ENCODE measurements around the gene GHRL.

Gene GHRL

DNA sequence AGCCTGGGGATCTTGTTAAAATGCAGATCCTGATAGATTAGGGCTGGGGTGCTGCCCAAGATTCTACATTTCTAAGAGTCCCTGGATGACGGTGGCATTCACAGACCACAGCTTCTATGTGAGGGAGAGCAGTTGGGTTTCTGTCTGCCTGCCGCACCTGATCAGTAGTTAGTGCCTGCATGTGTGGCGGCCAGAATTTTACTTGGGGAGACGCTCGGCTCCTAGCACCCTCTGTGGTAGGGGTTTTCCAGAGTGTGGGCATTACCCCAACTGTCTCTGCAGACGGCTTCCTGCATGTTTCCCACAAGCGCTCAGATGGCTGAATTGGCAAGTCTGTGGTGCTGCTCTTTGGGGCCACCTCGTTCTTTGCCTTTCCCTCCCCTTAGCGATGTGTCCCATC lies 8.3 kb downstream of the GHRL start:
- peaks cover 44% of the 10 kb centered on the region for H3K36me3 ChIP-seq (replicated peaks)
- no peak overlapping the region for H3K27ac ChIP-seq
- in situ Hi-C loops (cut with HindIII; ENCODE audit: low pct_ligation_motif_present, low sequenced_read_pairs) = no loop called here
- no peaks in the 10 kb centered on the region for H3K27me3 ChIP-seq (replicated peaks)
- no peak for DNase-seq
- H3K4me3 ChIP-seq (ENCODE audit: low read depth, low read length) = no peak overlapping the region
- TF ChIP-seq, protein P1, sequence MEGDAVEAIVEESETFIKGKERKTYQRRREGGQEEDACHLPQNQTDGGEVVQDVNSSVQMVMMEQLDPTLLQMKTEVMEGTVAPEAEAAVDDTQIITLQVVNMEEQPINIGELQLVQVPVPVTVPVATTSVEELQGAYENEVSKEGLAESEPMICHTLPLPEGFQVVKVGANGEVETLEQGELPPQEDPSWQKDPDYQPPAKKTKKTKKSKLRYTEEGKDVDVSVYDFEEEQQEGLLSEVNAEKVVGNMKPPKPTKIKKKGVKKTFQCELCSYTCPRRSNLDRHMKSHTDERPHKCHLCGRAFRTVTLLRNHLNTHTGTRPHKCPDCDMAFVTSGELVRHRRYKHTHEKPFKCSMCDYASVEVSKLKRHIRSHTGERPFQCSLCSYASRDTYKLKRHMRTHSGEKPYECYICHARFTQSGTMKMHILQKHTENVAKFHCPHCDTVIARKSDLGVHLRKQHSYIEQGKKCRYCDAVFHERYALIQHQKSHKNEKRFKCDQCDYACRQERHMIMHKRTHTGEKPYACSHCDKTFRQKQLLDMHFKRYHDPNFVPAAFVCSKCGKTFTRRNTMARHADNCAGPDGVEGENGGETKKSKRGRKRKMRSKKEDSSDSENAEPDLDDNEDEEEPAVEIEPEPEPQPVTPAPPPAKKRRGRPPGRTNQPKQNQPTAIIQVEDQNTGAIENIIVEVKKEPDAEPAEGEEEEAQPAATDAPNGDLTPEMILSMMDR (IDR thresholded peaks at IDR 0.05; ENCODE audit: low read depth, low read length, missing control alignments) = no peak

DNA sequence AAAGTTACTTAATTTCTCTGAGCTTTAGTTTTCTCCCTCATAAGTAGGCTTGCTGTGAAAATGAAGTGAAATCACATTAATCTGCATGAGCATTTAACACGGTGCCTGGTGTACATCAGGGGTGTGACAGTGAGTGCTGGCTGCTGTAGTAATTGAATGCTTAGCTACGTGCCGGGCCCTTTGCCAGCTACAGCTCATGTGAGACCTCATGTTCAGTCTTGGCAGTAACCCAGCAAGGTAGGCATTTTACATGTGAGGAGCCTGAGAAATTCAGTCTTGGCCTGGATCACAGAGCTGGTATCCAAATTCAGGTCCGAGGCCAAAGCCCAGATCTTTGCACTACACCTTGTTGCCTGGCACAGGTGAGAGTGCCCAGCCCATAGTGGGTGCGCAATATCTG lies 9.1 kb downstream of the GHRL start:
- TF ChIP-seq, protein P1 (IDR thresholded peaks at IDR 0.05; ENCODE audit: low read depth, low read length, missing control alignments) = no peak
- in situ Hi-C loops (cut with HindIII; ENCODE audit: low pct_ligation_motif_present, low sequenced_read_pairs) = no loop called here
- Histone ChIP-seq H3K27me3 (replicated peaks) (no peaks in the 10 kb centered on the region), H3K4me3 (ENCODE audit: low read depth, low read length) (no peak overlapping the region), H3K36me3 (replicated peaks) (peaks cover 42% of the 10 kb centered on the region), H3K27ac (no peak overlapping the region)
- no peak for DNase-seq

DNA sequence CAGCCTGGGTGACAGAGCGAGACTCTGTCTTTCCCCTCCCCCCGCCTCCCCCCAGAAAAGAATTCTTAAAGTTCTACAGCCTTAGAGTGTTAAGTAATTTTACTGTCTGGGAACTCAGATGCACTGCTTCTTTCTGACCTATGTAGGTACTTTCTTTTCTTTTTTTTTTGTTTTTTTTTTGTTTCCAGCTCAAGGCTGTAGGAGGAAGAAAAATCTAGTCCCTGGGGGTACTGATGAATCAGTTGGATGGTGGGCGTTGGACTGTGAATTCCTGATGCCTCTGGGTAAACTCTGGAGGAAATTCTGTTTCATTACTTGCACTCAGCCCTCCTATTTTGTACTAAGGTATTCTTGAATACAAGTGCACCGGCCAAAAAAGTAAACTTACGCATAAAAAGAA lies 10.8 kb downstream of the GHRL start:
- Histone ChIP-seq H3K4me3 (ENCODE audit: low read depth, low read length) (no peak overlapping the region), H3K27ac (no peak overlapping the region), H3K36me3 (replicated peaks) (peaks cover 48% of the 10 kb centered on the region), H3K27me3 (replicated peaks) (no peaks in the 10 kb centered on the region)
- TF ChIP-seq, protein P1 (IDR thresholded peaks at IDR 0.05; ENCODE audit: low read depth, low read length, missing control alignments) = no peak
- in situ Hi-C loops (cut with HindIII; ENCODE audit: low pct_ligation_motif_present, low sequenced_read_pairs) = no loop called here
- DNase-seq = peak; percentile 50

DNA sequence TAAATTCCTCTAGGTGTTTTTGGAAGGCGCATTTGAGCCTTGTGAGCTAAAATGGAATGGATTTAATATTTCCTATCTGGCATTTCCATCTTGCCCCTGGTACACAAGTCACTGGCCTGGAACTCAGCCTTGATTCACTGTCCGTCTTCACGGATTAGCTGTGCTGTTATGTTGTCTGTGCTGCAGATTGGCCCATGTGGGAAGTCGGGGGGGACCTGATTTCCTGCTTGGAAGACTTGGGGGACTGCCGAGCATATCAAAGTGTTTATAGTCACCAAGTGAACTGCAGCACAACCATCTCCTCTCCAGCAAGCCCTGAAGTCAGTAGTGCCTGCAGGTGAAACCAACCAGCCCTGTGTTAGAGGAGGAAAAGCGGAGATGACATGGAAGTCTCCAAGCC lies 12.2 kb downstream of the GHRL start:
- Histone ChIP-seq H3K4me3 (ENCODE audit: low read depth, low read length) (no peak overlapping the region), H3K27me3 (replicated peaks) (no peaks in the 10 kb centered on the region), H3K27ac (no peak overlapping the region), H3K36me3 (replicated peaks) (peaks cover 42% of the 10 kb centered on the region)
- DNase-seq = no peak
- TF ChIP-seq, protein P1 (IDR thresholded peaks at IDR 0.05; ENCODE audit: low read depth, low read length, missing control alignments) = no peak
- in situ Hi-C loops (cut with HindIII; ENCODE audit: low pct_ligation_motif_present, low sequenced_read_pairs) = no loop called here

DNA sequence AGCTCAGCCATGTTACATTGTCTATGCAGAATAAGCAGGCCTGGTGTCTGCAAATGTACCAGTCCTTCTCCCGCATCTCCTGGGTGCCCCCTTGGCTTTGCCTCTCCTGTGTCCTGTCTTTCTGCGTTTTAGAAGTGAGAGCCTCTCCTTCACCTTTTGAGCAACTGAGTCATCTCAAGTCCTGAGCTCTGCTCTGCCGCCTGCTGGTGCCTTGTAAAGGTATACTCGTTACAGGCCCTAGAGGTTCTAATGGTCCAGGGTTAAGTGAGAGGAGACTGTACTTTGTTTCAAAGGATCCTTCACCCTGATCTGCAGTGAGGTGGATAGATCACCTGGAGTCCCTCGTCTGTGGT lies 12.6 kb downstream of the GHRL start:
- peaks cover 40% of the 10 kb centered on the region for H3K36me3 ChIP-seq (replicated peaks)
- no peak overlapping the region for H3K27ac ChIP-seq
- H3K4me3 ChIP-seq (ENCODE audit: low read depth, low read length) = no peak overlapping the region
- H3K27me3 ChIP-seq (replicated peaks) = no peaks in the 10 kb centered on the region
- in situ Hi-C loops (cut with HindIII; ENCODE audit: low pct_ligation_motif_present, low sequenced_read_pairs) = no loop called here
- TF ChIP-seq, protein P1 (IDR thresholded peaks at IDR 0.05; ENCODE audit: low read depth, low read length, missing control alignments) = peak; percentile 45
- no peak for DNase-seq

DNA sequence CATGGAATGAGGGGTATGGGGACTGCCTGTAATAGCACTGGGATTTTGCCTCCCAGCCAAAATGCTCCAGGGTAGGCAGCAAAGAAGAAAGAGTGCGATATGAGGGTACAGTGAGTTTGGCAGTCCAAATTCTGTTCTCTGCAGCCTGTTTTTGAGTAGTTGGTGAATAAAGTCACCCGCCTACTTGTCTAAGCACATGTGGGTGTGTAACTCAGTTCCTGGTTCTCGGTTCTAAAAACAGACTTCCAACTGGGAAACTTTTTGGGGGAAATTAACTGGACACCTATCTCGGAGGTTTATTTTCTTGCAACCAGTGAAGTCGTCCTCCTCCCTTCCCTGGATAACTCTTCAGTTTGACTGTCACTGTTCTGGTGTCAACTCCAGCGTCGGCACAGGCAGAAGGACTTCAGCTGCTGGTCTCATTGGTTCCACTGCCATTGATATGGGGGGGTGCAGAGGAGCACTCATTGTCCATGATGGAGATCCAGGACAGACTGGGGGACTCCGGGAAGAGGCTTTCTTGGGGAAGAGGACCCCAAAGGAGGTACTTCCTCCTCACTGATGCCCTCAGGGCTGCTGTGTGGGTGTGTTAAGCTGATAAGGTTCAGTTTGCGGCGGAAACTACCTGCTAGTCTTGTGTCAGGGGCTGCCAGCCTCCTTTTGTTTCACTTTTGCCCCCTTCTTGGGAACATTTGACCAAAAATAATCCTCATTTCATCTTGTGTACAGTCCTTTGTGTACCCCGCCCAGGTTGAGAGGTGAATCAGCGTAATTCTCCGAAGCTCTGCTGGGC lies 13.2 kb downstream of the GHRL start:
- DNase-seq = no peak
- in situ Hi-C loops (cut with HindIII; ENCODE audit: low pct_ligation_motif_present, low sequenced_read_pairs) = no loop called here
- TF ChIP-seq, protein P1 (IDR thresholded peaks at IDR 0.05; ENCODE audit: low read depth, low read length, missing control alignments) = no peak
- Histone ChIP-seq H3K27ac (no peak overlapping the region), H3K4me3 (ENCODE audit: low read depth, low read length) (no peak overlapping the region), H3K36me3 (replicated peaks) (peaks cover 40% of the 10 kb centered on the region), H3K27me3 (replicated peaks) (no peaks in the 10 kb centered on the region)

Data from brain microvascular endothelial cell (primary cell).